ENCODE data around the gene CD58.
"Not testable (repeated sequence)": the region's sequence is repeated elsewhere in the genome, so short reads cannot be mapped to it uniquely, and the experiment has no call there.

The CD58 gene, protein sequence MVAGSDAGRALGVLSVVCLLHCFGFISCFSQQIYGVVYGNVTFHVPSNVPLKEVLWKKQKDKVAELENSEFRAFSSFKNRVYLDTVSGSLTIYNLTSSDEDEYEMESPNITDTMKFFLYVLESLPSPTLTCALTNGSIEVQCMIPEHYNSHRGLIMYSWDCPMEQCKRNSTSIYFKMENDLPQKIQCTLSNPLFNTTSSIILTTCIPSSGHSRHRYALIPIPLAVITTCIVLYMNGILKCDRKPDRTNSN

DNA sequence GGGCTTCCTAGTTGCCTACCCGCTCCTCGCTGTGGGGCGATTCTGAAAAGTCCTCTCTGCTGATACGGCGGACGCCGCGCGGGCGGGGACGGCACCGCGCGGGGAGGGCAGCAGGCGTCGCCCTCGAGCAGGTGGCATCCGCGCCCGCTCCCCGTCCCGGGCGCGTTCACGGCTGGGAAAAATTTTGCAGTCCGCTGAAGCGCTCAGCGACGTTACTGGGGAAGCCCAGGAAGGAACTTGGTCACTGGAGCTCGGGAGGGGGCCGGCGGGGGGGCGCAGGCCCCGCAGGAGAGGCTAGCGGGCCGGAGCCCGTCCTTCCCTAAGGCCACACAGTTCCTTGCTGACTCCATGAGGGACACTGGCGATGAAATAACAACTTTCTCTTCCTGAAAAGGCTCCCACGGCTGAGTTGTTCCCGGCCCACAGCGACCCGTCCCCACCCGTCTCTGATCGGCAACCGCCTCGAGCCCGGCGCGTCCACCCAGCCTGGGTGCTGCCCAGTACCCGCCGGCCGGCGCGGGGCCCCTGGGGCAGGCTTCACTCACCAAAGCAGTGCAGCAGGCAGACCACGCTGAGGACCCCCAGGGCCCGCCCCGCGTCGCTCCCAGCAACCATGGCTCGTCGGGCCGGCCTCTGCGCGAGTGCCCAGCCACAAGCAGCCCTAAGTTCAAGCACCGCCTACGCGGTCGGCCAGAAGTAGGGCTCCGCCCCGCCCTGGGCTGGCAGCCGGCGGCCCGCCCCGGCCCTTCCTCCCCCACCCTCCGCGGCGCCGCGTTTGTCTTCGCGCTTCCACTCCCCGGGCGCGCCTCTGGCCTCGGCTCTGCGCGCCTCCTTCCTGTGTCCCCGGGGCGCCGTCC is at the start of gene CD58:
TSS of gene CD58 (minus strand) at position 669 of the 857 bp plus-strand sequence. CDS start at position 615, 54 bp downstream.
- H3K4me3 ChIP-seq (ENCODE audit: low read length) = peak within 1 kb of the TSS; percentile 79
- TF ChIP-seq, protein P1, sequence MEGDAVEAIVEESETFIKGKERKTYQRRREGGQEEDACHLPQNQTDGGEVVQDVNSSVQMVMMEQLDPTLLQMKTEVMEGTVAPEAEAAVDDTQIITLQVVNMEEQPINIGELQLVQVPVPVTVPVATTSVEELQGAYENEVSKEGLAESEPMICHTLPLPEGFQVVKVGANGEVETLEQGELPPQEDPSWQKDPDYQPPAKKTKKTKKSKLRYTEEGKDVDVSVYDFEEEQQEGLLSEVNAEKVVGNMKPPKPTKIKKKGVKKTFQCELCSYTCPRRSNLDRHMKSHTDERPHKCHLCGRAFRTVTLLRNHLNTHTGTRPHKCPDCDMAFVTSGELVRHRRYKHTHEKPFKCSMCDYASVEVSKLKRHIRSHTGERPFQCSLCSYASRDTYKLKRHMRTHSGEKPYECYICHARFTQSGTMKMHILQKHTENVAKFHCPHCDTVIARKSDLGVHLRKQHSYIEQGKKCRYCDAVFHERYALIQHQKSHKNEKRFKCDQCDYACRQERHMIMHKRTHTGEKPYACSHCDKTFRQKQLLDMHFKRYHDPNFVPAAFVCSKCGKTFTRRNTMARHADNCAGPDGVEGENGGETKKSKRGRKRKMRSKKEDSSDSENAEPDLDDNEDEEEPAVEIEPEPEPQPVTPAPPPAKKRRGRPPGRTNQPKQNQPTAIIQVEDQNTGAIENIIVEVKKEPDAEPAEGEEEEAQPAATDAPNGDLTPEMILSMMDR (conservative IDR thresholded peaks at IDR 0.05; ENCODE audit: low read depth, low read length) = peak; percentile 57
- peak; percentile 40 for DNase-seq (ENCODE audit: low read depth)

DNA sequence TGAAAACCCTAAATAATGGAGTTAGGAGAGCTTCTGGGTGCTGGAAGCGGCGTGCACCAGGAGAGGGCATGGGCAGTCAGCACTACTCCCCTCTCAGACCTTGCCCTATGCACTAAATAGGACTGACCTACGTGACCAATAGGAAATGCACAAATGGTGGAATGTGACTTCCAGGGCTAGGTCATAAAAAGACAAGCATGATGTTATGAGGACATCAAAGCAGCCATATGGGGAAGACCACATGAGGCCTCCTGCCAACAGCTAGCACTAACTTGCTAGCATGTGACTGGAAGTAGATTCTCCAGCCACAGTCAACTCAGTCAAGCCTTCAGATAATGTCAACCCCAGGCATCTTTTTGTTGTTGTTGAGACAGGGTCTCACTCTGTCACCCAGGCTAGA is 49.6 kb upstream of the CD58 start:
- not testable (repeated sequence) for DNase-seq (ENCODE audit: low read depth); H3K4me3 ChIP-seq (ENCODE audit: low read length)

DNA sequence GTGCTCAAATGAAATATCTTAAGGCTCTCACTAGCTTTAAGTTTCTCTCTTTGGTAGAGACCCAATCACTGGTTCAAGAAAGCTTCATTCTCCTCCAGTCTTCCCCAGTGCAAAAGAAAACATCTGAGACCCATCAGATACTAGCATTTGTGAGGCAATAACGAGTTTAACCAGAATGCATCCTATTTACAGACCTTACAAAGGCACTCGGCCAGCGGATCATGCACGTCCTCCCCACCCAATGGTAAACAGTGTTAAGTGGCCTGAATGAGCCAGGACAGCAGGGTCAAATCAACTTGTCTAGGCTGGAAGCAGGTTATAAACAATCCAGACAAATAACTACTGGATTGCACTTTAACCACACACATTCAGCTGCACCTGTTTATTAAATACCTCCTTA is 48.3 kb upstream of the CD58 start:
- H3K4me3 ChIP-seq (ENCODE audit: low read length); DNase-seq (ENCODE audit: low read depth): not testable (repeated sequence)

DNA sequence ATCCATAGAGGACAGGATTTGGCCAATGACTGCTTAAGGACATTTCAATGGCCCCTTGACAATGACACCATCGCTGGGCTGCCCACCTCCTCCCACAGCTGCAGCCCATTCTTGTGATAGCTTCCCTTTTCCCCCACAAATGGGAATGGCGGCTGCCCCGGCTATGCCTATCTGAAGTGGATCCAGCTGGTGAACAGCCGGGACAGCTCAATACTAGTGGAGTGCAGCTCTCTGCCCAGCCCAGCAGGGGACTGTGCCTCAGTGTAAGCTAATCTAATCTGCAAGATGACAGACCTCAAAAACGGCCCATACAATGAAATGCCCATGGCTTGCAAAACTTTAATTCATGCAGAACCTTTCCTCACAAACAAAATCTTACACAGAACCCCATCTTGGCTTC is 47.0 kb upstream of the CD58 start:
- not testable (repeated sequence) for H3K4me3 ChIP-seq (ENCODE audit: low read length); DNase-seq (ENCODE audit: low read depth)

DNA sequence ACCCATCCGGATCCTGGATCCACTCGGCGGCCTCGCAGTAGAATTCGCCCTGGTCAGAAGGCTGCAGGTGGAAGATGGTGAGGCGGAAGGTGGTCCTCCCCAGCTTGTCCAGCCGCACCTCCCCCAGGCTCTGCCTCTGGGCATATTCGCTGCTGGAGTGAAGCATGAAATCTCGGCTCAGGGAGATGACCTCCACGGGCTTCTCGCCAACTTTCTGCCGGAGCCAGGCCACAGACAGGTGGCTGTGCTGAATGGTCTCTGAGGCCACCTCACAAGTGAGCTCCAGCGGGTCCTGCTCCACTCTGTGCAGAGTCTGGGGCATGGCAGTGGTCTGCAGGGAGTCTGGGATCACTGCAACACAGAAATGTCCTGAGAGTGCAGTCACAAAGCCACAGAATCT is 43.0 kb upstream of the CD58 start:
- not testable (repeated sequence) for H3K4me3 ChIP-seq (ENCODE audit: low read length)

DNA sequence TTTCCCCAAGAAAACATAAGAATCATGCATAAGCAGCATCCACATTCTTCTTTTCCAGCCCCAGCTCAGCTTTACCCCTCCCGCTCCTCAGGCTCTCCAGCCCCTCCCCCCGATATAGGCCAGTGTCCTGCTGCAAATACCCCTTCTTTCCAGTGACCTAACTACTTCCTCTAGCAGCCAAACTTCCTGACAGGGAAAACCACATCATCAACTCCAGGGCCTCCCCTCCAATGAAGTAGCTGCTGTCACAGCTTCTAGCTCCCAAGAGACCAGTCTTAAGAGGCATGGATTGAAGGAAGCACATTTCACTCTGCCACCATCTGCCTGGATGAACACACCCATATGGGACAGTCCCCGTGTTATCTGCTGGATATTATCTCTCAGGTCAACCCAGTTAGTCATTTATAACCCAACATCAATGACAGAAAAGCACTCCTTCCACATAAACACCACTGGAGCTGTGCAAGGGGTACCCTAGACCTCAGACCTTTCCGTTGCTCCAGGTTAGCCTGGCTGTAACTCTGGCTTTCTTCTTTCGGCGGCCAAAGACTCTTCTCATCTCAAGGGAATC is 39.1 kb upstream of the CD58 start:
- not testable (repeated sequence) for DNase-seq (ENCODE audit: low read depth); H3K4me3 ChIP-seq (ENCODE audit: low read length)

More for the DNA sequence above, 43.0 kb upstream of the CD58 start:
- DNase-seq (ENCODE audit: low read depth) = not testable (repeated sequence)

DNA sequence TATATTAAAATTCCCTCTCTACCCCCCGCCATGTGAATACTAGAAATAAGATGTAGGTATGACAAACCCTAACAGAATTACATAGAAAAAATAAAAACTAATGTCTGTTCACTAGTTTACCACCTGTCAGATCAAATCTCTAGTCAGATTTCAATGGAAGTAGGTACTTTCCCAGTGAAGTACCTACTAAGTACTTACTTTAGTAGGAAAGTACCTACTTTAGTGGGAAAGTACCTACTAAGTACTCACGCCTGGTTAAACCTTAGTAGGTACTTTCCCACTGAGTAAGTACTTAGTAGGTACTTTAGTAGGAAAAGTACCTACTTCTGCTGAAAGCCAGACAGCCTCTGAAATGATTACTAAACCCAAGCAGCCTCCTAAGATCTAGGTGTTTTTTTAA is 38.0 kb upstream of the CD58 start:
- not testable (repeated sequence) for DNase-seq (ENCODE audit: low read depth)

DNA sequence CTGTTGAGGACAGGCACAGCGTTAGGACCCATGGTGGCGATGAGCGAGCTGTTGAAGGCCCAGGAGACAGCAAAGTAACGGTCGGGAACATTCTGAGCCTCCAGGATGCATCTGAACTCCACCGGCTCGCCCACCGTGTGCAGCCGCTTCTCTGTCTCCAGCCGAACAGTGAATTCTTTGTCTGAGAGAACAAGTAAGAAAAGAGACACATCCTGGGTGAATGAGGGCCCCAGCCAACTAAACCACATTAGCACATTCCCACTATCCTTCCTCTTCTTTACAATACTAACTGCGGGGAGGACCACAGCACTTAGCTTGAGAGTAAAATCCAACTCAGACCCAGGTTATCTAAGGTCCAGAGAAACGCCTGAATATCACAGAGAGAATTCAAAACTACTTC is 37.3 kb upstream of the CD58 start:
- not testable (repeated sequence) for DNase-seq (ENCODE audit: low read depth); H3K4me3 ChIP-seq (ENCODE audit: low read length)

More for the DNA sequence above, 38.0 kb upstream of the CD58 start:
- not testable (repeated sequence) for H3K4me3 ChIP-seq (ENCODE audit: low read length)

DNA sequence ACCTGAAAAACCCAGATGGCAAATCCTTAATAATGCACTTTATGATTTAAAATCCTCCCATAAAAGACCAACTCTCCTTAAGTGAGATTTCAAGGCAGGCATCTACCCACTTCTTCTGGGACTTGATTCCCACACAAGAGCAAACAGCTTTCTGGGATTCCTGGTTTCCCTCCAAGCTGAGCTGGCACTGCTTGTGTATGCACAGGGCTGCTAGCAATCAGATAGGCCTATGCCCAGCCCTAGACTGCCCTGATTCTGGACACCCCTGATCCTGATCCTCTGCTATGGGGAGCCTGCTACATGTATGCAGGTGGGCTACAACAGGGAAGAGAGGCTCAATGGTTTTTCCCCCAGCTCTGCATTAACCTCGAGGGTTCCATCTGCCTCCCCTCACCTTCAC is 36.6 kb upstream of the CD58 start:
- H3K4me3 ChIP-seq (ENCODE audit: low read length); DNase-seq (ENCODE audit: low read depth): not testable (repeated sequence)

DNA sequence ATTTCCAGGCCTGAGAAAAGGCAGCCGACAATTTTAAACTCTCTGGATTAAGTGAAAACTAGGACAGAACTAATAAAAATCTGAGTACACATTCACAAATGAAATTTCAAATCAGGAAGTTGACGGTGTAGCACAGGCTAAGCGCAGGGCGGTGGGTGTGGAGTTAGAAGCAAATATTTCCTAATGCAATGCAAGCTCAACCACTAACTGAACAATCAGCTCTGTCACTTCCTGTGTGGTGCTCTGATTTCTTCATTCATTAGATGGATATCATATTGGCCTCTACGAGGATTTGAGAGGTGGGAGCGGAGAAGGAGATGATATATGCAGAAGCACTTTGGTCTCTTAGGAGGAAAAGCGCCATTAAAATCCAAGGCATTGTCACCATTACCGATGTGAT is 35.2 kb upstream of the CD58 start:
- H3K4me3 ChIP-seq (ENCODE audit: low read length); DNase-seq (ENCODE audit: low read depth): not testable (repeated sequence)

DNA sequence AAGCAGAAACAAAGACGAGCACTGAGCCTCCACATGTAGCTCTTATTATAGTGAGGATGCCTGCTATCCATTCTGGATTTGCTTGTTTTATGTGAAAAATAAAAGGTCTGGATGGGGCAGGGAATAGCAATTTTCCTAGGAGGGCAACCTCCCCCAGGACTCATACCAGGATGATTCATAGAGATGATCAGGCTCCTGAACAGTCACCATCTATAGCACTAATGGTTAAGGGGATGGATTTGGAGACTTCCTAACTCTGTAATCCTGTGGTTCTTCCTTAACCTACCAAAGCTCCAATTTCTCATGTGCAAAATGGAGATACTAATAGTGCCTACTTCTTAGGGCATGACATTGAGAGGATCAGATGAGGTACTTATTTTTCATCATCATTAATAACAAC is 34.5 kb upstream of the CD58 start:
- no peak overlapping the region for H3K4me3 ChIP-seq (ENCODE audit: low read length)
- DNase-seq (ENCODE audit: low read depth) = no peak
- TF ChIP-seq, protein P1 (conservative IDR thresholded peaks at IDR 0.05; ENCODE audit: low read depth, low read length) = no peak

DNA sequence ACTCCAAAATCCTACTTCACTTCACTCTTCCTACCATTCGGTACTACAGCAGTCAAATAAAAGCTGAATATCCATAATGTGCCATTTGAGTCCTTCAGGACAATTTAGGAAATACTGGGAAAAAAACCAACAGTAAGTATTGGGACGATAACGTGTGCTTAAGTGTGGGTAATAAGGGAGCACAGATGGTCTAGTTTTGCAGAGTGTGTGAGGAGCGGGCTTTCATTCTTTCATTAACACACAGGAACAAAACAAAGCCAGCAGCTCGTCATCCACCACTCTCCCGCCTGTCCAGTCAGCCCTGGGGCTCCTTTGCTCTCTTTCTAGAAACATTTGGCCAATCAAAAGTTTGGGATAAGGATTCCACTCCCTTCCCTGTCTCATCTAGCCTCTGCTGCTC is 33.6 kb upstream of the CD58 start:
- not testable (repeated sequence) for DNase-seq (ENCODE audit: low read depth); H3K4me3 ChIP-seq (ENCODE audit: low read length)

DNA sequence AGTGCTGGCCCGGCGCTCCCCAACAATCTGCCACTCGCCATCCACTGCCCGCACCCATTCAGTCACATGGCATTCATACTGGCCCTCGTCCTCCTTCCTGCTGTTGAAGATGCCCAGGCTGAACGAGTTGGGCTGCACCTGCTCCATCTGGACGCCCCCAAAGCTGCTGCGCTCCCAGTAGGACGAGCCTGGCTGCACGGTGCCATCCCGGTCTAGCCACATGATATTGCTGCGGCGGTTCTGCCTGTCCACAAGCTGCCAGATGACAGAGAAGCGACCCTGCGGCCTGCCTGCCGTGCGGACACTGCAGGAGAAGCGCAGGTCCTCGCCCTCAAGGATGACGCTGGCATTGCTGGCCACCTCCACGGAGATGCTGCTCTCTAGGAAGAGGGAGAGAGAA is 32.8 kb upstream of the CD58 start:
- not testable (repeated sequence) for H3K4me3 ChIP-seq (ENCODE audit: low read length); DNase-seq (ENCODE audit: low read depth)

DNA sequence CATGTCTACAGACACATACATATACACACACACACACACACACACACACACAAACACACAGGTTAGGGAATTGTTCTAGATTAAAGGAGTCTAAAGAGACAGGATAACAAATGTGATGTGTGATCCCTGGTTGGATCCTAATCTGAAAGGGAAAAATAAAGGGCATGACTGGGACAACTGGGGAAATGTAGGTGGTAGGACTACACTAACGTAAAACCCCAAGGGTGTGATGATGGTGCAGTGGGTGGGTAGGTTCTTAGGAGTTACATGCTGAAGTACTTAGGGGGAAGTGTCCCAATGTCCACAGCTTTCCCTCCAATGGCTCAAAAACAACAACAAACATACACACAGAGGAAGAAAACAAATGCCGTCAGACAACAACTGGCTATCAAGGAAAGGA is 28.5 kb upstream of the CD58 start:
- not testable (repeated sequence) for H3K4me3 ChIP-seq (ENCODE audit: low read length); DNase-seq (ENCODE audit: low read depth)

DNA sequence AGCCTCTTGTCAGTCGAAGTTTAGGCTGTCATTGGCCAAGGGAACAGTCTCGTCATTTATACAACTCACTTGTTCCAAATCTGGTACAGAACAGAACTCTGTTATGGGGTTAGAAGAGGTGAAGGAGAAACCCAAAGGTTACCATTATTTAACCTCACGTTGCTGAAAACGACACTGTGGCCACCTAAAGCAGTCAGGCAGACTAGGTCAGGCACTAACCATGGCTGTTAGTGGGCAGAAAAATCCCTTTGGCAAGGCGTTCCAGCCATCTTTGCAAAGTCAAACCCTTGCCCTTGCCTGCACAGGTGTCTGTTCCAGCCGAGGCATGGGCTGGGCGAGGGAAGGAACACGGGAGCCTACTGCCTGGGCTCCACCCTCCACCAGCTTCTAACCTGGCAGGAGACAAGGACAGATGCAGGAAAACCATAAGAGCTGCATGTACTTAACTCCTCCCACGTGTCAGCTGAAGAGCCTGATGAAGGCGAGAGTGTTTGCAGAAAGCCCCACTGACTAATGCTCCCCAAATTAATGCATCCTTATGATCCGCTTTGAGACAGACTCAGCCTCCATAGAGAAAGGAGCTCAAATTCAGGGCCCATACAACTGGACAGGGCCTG is 27.7 kb upstream of the CD58 start:
- not testable (repeated sequence) for H3K4me3 ChIP-seq (ENCODE audit: low read length); DNase-seq (ENCODE audit: low read depth)

DNA sequence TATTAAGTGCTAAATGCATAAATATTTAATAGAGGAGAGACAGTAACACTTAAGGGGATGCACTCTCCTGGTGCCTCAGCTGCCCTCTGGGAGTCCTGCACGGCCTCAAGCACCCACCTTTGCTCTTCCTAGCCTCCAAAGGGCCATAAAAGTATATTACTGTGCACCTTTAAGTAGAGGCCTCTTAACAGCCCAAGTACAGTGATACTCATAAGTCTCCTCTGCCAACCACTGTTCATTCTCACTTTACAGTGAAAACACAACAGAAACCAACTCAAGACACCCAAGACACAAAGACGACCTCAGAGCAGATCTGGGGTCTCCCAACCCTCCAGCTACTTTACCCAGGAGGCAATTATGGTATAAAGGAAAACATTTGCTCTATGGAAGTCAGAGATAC is 26.6 kb upstream of the CD58 start:
- not testable (repeated sequence) for DNase-seq (ENCODE audit: low read depth); H3K4me3 ChIP-seq (ENCODE audit: low read length)

DNA sequence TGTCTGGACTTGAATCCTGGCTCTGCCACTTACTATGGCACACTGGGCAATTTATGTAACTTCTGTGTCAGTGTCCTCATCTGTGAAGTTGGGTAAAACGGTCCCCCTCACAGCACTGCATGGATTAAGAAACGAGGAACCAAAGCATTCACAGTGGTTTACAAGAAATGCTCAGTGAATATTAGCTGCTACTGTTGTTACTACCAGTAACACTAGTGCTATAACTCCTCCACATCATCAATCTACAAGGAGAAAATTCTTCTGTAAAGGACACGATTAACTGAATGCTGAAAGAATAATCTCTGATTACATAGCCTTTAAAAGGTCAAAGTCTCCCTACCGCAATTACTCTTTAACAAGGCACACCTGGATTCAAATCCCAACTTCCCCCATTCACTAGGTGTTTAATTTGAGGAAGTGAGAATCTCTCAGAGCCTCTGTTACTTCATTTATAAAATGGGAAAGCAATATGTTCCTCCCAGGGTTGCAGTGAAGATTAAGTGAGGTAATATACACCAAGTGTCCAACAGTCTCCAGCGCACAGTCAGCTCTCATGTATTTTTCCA is 26.0 kb upstream of the CD58 start:
- not testable (repeated sequence) for DNase-seq (ENCODE audit: low read depth); H3K4me3 ChIP-seq (ENCODE audit: low read length)

All from retinal pigment epithelial cell (primary cell).